Keratinocyte (primary cell): Measurements from ENCODE around the gene MKRN2.

Source experiments
- EZH2 ChIP-seq: IDR thresholded peaks from one replicate; pipeline ENCODE4 v1.6.1; 2012; ENCODE audit warnings: inconsistent platforms, mild to moderate bottlenecking, low read length, moderate library complexity
- TF ChIP-seq, protein P1 (sequence below), 3 experiments: IDR thresholded peaks in 1 of 3; conservative IDR thresholded peaks in 1 of 3; optimal IDR thresholded peaks in 1 of 3; 2 replicates in 2 of 3; 3 replicates in 1 of 3; pipeline versions ENCODE3 to v1.5.1; 2011; ENCODE audit warnings: low read length in 3 of 3, mild to moderate bottlenecking in 3 of 3, moderate library complexity in 2 of 3, control low read depth in 1 of 3, inconsistent platforms in 1 of 3; ENCODE audit not compliant: insufficient read depth in 2 of 3; ENCODE audit errors: extremely low read depth in 1 of 3

DNA sequence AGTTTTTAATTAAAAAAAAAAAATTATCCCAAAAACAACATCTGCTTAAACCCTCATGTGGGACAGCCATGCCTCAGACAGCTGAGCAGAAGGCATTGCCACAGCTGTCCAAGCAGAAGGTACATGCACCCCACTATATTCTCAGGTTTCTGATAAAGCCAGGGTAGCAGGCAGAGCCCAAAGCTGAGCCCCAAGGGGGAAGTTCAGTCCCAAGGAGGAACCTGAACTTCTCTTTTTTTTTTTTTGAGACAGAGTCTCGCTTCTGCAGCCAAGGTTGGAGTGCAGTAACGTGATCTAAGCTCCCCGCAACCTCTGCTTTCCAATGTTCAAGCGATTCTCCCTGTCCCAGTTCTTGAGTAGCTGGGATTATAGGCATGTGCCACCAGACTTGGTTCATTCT is 33.2 kb downstream of the MKRN2 start:
- TF ChIP-seq, protein P1, sequence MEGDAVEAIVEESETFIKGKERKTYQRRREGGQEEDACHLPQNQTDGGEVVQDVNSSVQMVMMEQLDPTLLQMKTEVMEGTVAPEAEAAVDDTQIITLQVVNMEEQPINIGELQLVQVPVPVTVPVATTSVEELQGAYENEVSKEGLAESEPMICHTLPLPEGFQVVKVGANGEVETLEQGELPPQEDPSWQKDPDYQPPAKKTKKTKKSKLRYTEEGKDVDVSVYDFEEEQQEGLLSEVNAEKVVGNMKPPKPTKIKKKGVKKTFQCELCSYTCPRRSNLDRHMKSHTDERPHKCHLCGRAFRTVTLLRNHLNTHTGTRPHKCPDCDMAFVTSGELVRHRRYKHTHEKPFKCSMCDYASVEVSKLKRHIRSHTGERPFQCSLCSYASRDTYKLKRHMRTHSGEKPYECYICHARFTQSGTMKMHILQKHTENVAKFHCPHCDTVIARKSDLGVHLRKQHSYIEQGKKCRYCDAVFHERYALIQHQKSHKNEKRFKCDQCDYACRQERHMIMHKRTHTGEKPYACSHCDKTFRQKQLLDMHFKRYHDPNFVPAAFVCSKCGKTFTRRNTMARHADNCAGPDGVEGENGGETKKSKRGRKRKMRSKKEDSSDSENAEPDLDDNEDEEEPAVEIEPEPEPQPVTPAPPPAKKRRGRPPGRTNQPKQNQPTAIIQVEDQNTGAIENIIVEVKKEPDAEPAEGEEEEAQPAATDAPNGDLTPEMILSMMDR (optimal IDR thresholded peaks at IDR 0.05 in 1 of 3, IDR thresholded peaks at IDR 0.05 in 1 of 3, conservative IDR thresholded peaks at IDR 0.05 in 1 of 3; ENCODE audit: extremely low read depth in 1 of 3, insufficient read depth in 2 of 3, low read length in 3 of 3): no peak
- no peak for TF ChIP-seq EZH2
